Activated CD8-positive, alpha-beta memory T cell treated with anti-CD3 and anti-CD28 coated beads for 1 hour (primary cell): ENCODE data around the gene GSG1L.
"Not testable (repeated sequence)": the region's sequence is repeated elsewhere in the genome, so short reads cannot be mapped to it uniquely, and the experiment has no call there.

ENCODE experiments used
- DNase-seq, 2 donors: peaks; one replicate each; pipeline ENCODE4 v3.0.0-alpha.2; 2020; ENCODE audit warnings: low read depth in 1 of 2; ENCODE audit errors: extremely low read depth in 1 of 2

Gene GSG1L

GRCh38 chr16:27984121-27984520 lies 79.4 kb downstream of the GSG1L start:
- no peak for DNase-seq

- no peak for DNase-seq
Observed at GRCh38 chr16:27983244-27983643, 80.3 kb downstream of the GSG1L start.

- DNase-seq, result no peak
Observed at GRCh38 chr16:27982184-27982583, 81.3 kb downstream of the GSG1L start.

GRCh38 chr16:27980919-27981700 lies 82.4 kb downstream of the GSG1L start:
- no peak for DNase-seq

- no peak for DNase-seq
Observed at GRCh38 chr16:27980076-27980775, 83.3 kb downstream of the GSG1L start.

GRCh38 chr16:27979668-27980067 lies 83.8 kb downstream of the GSG1L start:
- DNase-seq, result not testable (repeated sequence)

- DNase-seq, result no peak
Observed at GRCh38 chr16:27978876-27979275, 84.6 kb downstream of the GSG1L start.

- DNase-seq, result no peak
Observed at GRCh38 chr16:27977966-27978365, 85.5 kb downstream of the GSG1L start.

- no peak for DNase-seq
Observed at GRCh38 chr16:27976990-27977389, 86.5 kb downstream of the GSG1L start.

GRCh38 chr16:27974896-27975540 lies 88.5 kb downstream of the GSG1L start:
- DNase-seq, result no peak

GRCh38 chr16:27973678-27974077 lies 89.8 kb downstream of the GSG1L start:
- no peak for DNase-seq

- DNase-seq, result no peak
Observed at GRCh38 chr16:27972500-27972899, 91.0 kb downstream of the GSG1L start.

GRCh38 chr16:27969574-27969973 lies 93.9 kb downstream of the GSG1L start:
- no peak for DNase-seq

GRCh38 chr16:27967169-27967568 lies 96.3 kb downstream of the GSG1L start:
- no peak for DNase-seq

- DNase-seq, result no peak
Observed at GRCh38 chr16:27966756-27967155, 96.8 kb downstream of the GSG1L start.

GRCh38 chr16:27965801-27966200 lies 97.7 kb downstream of the GSG1L start:
- no peak for DNase-seq

GRCh38 chr16:27963471-27963965 lies 100.0 kb downstream of the GSG1L start:
- DNase-seq, result no peak

- no peak for DNase-seq
Observed at GRCh38 chr16:27962197-27962596, 101.3 kb downstream of the GSG1L start.

- no peak for DNase-seq
Observed at GRCh38 chr16:27961296-27961620, 102.3 kb downstream of the GSG1L start.

GRCh38 chr16:27960619-27961295 lies 102.8 kb downstream of the GSG1L start:
- DNase-seq, result no peak

GRCh38 chr16:27959914-27960313 lies 103.6 kb downstream of the GSG1L start:
- no peak for DNase-seq
